HEK293 (cell line): ENCODE measurements around the gene KRTAP6-3.

Experiments used
- CTCF ChIA-PET: fragments of 350-600 bp; formaldehyde crosslinking; extraction: SDS; loops from one replicate; lab custom pipeline; 2021; ENCODE audit warnings: antibody characterized with exemption; lab: Yijun Ruan, JAX
- POLR2A ChIA-PET: fragments of 300-600 bp; formaldehyde crosslinking; extraction: SDS; loops from one replicate; lab custom pipeline; 2020; ENCODE audit warnings: antibody characterized with exemption, inconsistent platforms; lab: Yijun Ruan, JAX
- H3K27ac ChIP-seq: fragments of 200-500 bp; sonication (Bioruptor generic); 2 replicates; pipeline ENCODE4 v1.5.1; 2014; ENCODE audit warnings: low read depth, low read length, control low read depth, inconsistent platforms; ENCODE audit errors: extremely low read depth
- H3K36me3 ChIP-seq, 2 experiments: fragments of 200-500 bp in 1 of 2; sonication (Bioruptor generic) in 1 of 2; 1 replicate in 1 of 2; 2 replicates in 1 of 2; pipeline ENCODE4 v1.5.1; 2014 to 2017; ENCODE audit warnings: inconsistent platforms in 2 of 2, low read length in 2 of 2; ENCODE audit not compliant: control insufficient read depth in 2 of 2, insufficient read depth in 1 of 2
- H3K4me1 ChIP-seq: fragments of 200-500 bp; sonication (Bioruptor generic); 2 replicates; pipeline ENCODE4 v1.5.1; 2014; ENCODE audit warnings: mild to moderate bottlenecking, low read length, inconsistent platforms; ENCODE audit not compliant: control insufficient read depth, insufficient read depth
- H3K4me3 ChIP-seq: 2 replicates; pipeline ENCODE4 v1.5.1; 2011; ENCODE audit warnings: low read depth, mild to moderate bottlenecking, control low read depth, low read length, moderate library complexity
- H3K9me3 ChIP-seq: fragments of 200-500 bp; sonication (Bioruptor generic); 2 replicates; pipeline ENCODE4 v1.5.1; 2014; ENCODE audit warnings: low read depth, low read length, inconsistent platforms; ENCODE audit not compliant: control insufficient read depth, insufficient read depth
- GFI1B ChIP-seq: fragments of 450-650 bp; formaldehyde crosslinking; IDR thresholded peaks from 2 replicates; pipeline ENCODE4 v1.5.1; 2016; ENCODE audit warnings: missing biosample characterization, missing genetic modification characterization
- GLI2 ChIP-seq: fragments of 450-650 bp; formaldehyde crosslinking; IDR thresholded peaks from 2 replicates; pipeline ENCODE4; 2017; ENCODE audit warnings: missing biosample characterization, missing genetic modification characterization, low read depth, borderline replicate concordance
- KLF8 ChIP-seq: fragments of 450-650 bp; formaldehyde crosslinking; IDR thresholded peaks from 2 replicates; pipeline ENCODE4 v1.5.1; 2016; ENCODE audit warnings: missing biosample characterization, missing genetic modification characterization
- MYNN ChIP-seq: fragments of 450-650 bp; formaldehyde crosslinking; IDR thresholded peaks from 2 replicates; pipeline ENCODE4 v1.5.1; 2016; ENCODE audit warnings: missing biosample characterization, missing genetic modification characterization, borderline replicate concordance
- PRDM1 ChIP-seq: fragments of 450-650 bp; formaldehyde crosslinking; IDR thresholded peaks from 2 replicates; pipeline ENCODE4; 2016; ENCODE audit warnings: missing biosample characterization, missing genetic modification characterization
- SCRT2 ChIP-seq: fragments of 450-650 bp; formaldehyde crosslinking; IDR thresholded peaks from 2 replicates; pipeline ENCODE4 v1.5.1; 2016; ENCODE audit warnings: missing biosample characterization, missing genetic modification characterization
- TCF7L2 ChIP-seq: IDR thresholded peaks from 2 replicates; pipeline ENCODE4 v1.6.1; 2011; ENCODE audit warnings: low read depth, mild to moderate bottlenecking, inconsistent platforms, low read length, moderate library complexity, borderline replicate concordance
- ZNF23 ChIP-seq: fragments of 450-650 bp; formaldehyde crosslinking; IDR thresholded peaks from 2 replicates; pipeline ENCODE4 v1.5.1; 2016; ENCODE audit warnings: missing biosample characterization, missing genetic modification characterization, borderline replicate concordance
- ZNF248 ChIP-seq: fragments of 450-650 bp; formaldehyde crosslinking; IDR thresholded peaks from 2 replicates; pipeline ENCODE4 v1.5.1; 2017; ENCODE audit warnings: missing biosample characterization, missing genetic modification characterization
- ZNF501 ChIP-seq: fragments of 450-650 bp; formaldehyde crosslinking; IDR thresholded peaks from 2 replicates; pipeline ENCODE4 v1.5.1; 2016; ENCODE audit warnings: missing biosample characterization, missing genetic modification characterization
- ZNF549 ChIP-seq: fragments of 450-650 bp; IDR thresholded peaks from 2 replicates; pipeline ENCODE4 v1.5.1; 2018; ENCODE audit warnings: missing biosample characterization, missing genetic modification characterization, mild to moderate bottlenecking, inconsistent platforms, moderate library complexity
- ZNF624 ChIP-seq: fragments of 450-650 bp; formaldehyde crosslinking; IDR thresholded peaks from 2 replicates; pipeline ENCODE4 v1.5.1; 2017; ENCODE audit warnings: missing biosample characterization, missing genetic modification characterization
- ZNF785 ChIP-seq: fragments of 450-650 bp; formaldehyde crosslinking; IDR thresholded peaks from 2 replicates; pipeline ENCODE4 v1.5.1; 2016; ENCODE audit warnings: missing biosample characterization, missing genetic modification characterization
- ZNF792 ChIP-seq: fragments of 450-650 bp; formaldehyde crosslinking; IDR thresholded peaks from 2 replicates; pipeline ENCODE4 v1.5.1; 2016; ENCODE audit warnings: missing biosample characterization, missing genetic modification characterization
- ZSCAN23 ChIP-seq: fragments of 450-650 bp; formaldehyde crosslinking; IDR thresholded peaks from 2 replicates; pipeline ENCODE4 v1.5.1; 2016; ENCODE audit warnings: missing biosample characterization, missing genetic modification characterization
- TF ChIP-seq, protein P1 (sequence below): fragments of 450-650 bp; formaldehyde crosslinking; IDR thresholded peaks from 2 replicates; pipeline ENCODE4 v1.5.1; 2016; ENCODE audit warnings: missing biosample characterization, missing genetic modification characterization
- TF ChIP-seq, protein P2 (sequence below): fragments of 450-650 bp; formaldehyde crosslinking; IDR thresholded peaks from 2 replicates; pipeline ENCODE4 v1.5.1; 2016; ENCODE audit warnings: missing biosample characterization, missing genetic modification characterization
- TF ChIP-seq, protein P3 (sequence below): sonication (generic); formaldehyde crosslinking; IDR thresholded peaks from 2 replicates; pipeline ENCODE4 v1.8.1; 2022; ENCODE audit warnings: mild to moderate bottlenecking, moderate library complexity, missing genetic modification reagents

Gene KRTAP6-3, protein sequence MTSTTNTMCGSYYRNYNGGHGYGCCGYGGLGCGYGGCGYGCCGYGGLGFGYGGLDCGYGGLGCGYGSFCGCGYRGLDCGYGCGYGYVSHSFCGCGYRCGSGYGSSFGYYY

DNA sequence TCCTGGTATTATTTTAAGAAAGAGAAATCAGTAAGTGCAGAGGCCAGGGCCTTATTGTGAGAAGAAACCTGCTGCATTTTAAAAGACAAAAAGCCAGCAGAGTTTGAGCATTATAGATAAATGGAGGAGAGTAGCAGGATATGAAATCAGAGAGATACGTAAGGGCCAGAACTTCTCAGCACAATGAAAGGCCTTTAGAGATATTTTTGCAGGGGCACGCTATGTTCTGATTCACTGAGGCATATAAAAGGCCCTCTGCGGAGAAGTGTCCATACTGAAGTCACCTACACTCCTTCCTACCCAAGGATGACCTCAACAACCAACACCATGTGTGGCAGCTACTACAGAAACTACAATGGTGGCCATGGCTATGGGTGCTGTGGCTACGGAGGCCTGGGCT, at the start of gene KRTAP6-3:
Gene KRTAP6-3, plus strand, starts transcription at position 301 of the 400 bp plus-strand sequence. Its CDS starts 6 bp downstream, at position 307.
- POLR2A ChIA-PET = no interaction called here
- CTCF ChIA-PET = no interaction called here
- H3K36me3 ChIP-seq = no peaks in the 10 kb centered on the region
- H3K27ac ChIP-seq = no peak within 1 kb of the TSS
- no peak for TF ChIP-seq TCF7L2
- no peak for TF ChIP-seq ZSCAN23 (tag by site-specific recombination)
- TF ChIP-seq, protein P1, sequence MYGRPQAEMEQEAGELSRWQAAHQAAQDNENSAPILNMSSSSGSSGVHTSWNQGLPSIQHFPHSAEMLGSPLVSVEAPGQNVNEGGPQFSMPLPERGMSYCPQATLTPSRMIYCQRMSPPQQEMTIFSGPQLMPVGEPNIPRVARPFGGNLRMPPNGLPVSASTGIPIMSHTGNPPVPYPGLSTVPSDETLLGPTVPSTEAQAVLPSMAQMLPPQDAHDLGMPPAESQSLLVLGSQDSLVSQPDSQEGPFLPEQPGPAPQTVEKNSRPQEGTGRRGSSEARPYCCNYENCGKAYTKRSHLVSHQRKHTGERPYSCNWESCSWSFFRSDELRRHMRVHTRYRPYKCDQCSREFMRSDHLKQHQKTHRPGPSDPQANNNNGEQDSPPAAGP (tag by site-specific recombination) = no peak
- TF ChIP-seq PRDM1 (tag by site-specific recombination) = no peak
- TF ChIP-seq GLI2 = no peak
- TF ChIP-seq ZNF549 (tag by site-specific recombination) = no peak
- TF ChIP-seq, protein P2, sequence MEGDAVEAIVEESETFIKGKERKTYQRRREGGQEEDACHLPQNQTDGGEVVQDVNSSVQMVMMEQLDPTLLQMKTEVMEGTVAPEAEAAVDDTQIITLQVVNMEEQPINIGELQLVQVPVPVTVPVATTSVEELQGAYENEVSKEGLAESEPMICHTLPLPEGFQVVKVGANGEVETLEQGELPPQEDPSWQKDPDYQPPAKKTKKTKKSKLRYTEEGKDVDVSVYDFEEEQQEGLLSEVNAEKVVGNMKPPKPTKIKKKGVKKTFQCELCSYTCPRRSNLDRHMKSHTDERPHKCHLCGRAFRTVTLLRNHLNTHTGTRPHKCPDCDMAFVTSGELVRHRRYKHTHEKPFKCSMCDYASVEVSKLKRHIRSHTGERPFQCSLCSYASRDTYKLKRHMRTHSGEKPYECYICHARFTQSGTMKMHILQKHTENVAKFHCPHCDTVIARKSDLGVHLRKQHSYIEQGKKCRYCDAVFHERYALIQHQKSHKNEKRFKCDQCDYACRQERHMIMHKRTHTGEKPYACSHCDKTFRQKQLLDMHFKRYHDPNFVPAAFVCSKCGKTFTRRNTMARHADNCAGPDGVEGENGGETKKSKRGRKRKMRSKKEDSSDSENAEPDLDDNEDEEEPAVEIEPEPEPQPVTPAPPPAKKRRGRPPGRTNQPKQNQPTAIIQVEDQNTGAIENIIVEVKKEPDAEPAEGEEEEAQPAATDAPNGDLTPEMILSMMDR = no peak
- TF ChIP-seq ZNF248 = no peak
- TF ChIP-seq ZNF501 (tag by site-specific recombination) = no peak
- H3K4me1 ChIP-seq = no peaks in the 10 kb centered on the region
- H3K4me3 ChIP-seq = no peak within 1 kb of the TSS
- no peaks in the 10 kb centered on the region for H3K9me3 ChIP-seq

DNA sequence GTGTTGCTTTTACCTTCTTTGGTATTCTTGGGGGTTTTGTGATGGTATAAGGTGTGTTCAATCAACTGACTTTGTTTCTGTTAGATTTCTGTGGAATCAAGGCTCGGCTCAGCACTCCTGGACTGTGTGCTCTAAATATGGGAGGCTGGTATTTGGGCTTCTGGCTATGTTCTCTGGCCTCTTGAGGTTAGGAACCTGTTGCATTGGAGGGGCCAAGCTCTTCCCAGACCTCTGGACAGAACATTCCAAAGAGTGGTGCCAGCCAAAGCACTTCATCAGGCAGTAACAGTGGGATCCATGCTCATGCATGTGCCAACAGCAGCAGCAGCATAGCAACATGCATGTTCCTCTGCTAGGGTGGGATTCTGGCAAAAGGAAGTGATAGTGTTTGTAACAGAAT, 39.5 kb upstream of the KRTAP6-3 start:
- H3K27ac ChIP-seq = no peak overlapping the region
- no peaks in the 10 kb centered on the region for H3K9me3 ChIP-seq
- no peaks in the 10 kb centered on the region for H3K4me1 ChIP-seq
- ChIA-PET POLR2A (no interaction called here), CTCF (interaction anchor here (0.7 kb wide), 1 partner anchor 143 kb away, joined by 3 read pairs; no protein-coding TSS in a partner anchor)
- H3K36me3 ChIP-seq = no peaks in the 10 kb centered on the region
- no peak overlapping the region for H3K4me3 ChIP-seq
- TF ChIP-seq SCRT2 (tag by site-specific recombination) (peak; percentile 30; the same call in 1 of the 2 replicates), ZNF785 (tag by site-specific recombination) (no peak)

DNA sequence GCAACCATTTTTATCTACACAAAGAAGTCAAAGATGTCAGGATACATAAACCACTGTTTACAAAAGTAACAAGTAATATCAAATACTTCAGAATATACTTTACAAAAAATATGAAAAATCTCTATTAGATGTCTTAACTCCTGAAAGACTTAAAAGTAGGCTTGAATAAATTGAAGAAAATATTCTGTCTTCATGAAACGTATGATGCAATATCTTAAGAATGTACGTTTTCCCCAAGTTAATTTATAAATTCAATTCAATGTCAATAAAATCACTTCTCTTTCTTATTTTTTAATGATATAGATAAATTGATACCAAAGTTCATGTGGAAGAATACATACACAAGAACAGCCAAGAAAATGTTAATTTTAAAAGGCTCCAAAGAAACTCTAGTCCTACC, 37.1 kb upstream of the KRTAP6-3 start:
- POLR2A ChIA-PET = no interaction called here
- CTCF ChIA-PET = no interaction called here
- Histone ChIP-seq H3K36me3 (no peaks in the 10 kb centered on the region), H3K4me1 (no peaks in the 10 kb centered on the region), H3K27ac (no peak overlapping the region), H3K9me3 (no peaks in the 10 kb centered on the region), H3K4me3 (no peak overlapping the region)
- TF ChIP-seq, protein P3, sequence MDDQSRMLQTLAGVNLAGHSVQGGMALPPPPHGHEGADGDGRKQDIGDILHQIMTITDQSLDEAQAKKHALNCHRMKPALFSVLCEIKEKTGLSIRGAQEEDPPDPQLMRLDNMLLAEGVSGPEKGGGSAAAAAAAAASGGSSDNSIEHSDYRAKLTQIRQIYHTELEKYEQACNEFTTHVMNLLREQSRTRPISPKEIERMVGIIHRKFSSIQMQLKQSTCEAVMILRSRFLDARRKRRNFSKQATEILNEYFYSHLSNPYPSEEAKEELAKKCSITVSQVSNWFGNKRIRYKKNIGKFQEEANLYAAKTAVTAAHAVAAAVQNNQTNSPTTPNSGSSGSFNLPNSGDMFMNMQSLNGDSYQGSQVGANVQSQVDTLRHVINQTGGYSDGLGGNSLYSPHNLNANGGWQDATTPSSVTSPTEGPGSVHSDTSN (CRISPR knock-in tag) = no peak
- TF ChIP-seq KLF8 (no peak), ZNF624 (tag by site-specific recombination) (no peak), ZNF792 (tag by site-specific recombination) (no peak)

DNA sequence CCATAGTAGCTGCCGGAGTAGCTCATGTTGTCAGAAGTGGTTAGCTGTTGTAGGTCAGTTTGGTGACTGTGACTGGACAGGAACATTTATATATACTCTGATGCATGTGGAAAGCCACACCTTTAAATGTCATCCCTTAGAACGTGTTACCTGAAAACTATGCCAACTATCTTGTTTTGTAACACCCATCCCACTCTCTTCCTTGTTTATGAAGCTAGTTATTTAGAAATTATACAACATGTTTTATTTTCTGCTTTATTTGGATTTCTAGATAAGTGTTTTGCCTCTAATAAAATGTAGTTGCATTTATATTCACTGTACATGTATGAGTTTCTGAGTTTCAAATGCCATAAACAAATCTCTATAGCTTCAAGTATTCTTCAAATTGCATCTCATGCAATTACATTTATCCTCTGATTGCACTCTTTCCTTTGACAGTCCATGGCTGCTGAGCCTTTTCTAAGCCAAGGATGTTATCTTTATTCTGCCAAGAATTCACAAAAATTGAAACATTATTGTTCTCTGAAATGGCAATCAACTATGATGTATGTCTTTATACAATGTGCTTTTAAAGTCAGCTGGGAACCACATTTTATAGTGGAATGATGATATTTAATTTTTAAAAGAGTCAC, 30.9 kb upstream of the KRTAP6-3 start, which contains the start of gene KRTAP19-7:
Gene KRTAP19-7, minus strand, starts transcription at position 51 of the 632 bp plus-strand sequence. Its CDS starts 25 bp downstream, at position 26.
- no peaks in the 10 kb centered on the region for H3K36me3 ChIP-seq
- H3K9me3 ChIP-seq = no peaks in the 10 kb centered on the region
- POLR2A ChIA-PET = no interaction called here
- no peak within 1 kb of the TSS for H3K27ac ChIP-seq
- H3K4me1 ChIP-seq = no peaks in the 10 kb centered on the region
- H3K4me3 ChIP-seq = no peak within 1 kb of the TSS
- TF ChIP-seq ZNF23 (tag by site-specific recombination) (no peak), GFI1B (tag by site-specific recombination) (no peak), MYNN (no peak)
- CTCF ChIA-PET = interaction anchor here (0.6 kb wide), 1 partner anchor 600 kb away, joined by 3 read pairs; no protein-coding TSS in a partner anchor
